NCI-H82 treated with DMSO at 0.1 percent for 48 hours (cell line): ENCODE data around the gene ABCB1.
"Not testable (repeated sequence)": the region's sequence is repeated elsewhere in the genome, so short reads cannot be mapped to it uniquely, and the experiment has no call there.

ENCODE experiments used
- DNase-seq: peaks from one replicate; lab custom pipeline; 2025; ENCODE audit not compliant: unreplicated experiment; lab: John Stamatoyannopoulos, UW

Gene ABCB1

DNA sequence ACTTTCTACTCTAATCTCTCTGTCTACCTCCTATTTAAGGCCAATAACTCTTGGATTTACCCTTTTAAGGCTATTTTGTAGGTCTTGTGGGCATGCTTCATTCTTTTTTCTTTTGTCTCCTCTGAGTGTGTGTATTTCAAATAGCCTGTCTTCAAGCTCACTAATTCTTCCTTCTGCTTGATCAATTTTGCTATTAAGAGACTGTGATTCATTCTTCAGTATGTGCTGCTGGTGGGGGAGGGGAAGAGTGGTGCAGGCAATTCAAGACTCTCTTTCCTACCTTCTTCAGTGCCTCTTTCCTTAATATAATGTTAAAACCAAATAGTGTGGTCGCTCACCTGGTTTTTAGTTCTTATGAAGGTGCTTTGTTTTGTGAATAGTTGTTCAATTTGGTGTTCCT lies 20.0 kb downstream of the ABCB1 start:
- no peak for DNase-seq

DNA sequence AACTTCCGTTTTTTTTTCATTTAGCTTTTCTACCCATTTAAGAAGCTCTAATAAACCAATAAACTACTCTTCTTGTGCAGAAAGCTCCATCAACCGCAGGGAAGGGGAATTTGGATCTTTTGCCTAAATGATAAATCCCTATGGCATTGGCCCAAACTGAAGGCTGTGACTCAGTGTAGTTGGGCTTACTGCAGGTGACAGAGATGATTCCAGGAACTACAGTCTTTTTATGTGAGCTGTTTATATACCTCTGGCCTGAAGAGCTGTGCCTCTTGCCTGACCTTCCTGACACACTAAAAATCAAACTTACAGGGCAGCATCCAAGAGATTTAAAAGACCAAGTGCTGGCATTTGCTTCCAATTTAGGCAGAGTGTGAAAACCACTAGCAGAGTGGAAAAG lies 25.2 kb downstream of the ABCB1 start:
- DNase-seq: no peak

DNA sequence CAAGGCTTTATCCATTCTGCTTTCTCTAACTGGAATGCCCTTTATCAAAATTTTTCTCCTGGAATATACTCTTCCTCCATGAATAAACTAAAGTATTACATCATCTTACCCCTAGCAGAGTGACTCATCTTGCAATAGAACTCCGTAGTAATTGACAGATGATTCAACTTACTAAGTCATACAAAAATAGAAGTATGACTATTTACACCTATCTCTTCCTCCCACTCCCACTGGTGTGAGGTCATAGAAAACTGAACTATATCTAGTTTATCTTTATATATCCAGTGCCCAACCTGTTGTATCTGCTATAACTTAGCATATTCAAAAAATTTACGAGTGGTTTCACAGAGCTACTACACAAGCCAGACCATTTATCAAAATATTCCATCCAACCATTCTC lies 26.1 kb downstream of the ABCB1 start:
- DNase-seq: no peak

DNA sequence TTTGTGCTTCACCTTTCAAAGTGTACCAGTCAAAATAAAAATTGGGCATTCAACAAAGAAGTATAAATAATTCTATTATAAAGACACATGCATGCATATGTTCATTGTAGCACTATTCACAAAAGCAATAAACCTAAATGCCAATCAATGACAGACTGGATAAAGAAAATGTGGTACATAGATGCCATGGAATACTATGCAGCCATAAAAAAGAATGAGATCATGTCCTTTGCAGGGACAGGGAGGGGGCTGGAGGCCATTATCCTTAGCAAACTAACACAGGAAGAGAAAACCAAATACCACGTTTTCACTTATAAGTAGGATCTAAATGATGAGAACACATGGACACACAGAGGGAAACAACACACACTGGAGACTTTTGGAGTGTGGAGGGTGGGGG lies 28.2 kb downstream of the ABCB1 start:
- not testable (repeated sequence) for DNase-seq

DNA sequence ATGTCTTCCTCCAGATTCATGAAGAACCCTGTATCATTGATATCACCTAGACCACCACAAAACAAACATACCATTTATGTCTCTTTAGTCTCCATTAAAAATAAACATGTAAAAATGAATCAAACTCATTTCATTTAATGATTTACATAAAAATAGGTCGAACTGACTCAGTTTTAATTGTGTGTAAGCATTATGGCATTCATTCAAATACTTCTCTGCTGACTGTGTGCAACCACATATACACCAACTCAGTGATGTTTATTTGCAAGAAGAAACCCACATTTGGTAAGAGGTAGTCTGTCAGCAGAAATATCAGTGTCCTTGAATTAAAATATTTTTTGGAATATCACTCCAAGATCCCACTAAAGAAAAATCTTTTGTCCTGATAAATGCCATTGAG lies 30.5 kb downstream of the ABCB1 start:
- no peak for DNase-seq

DNA sequence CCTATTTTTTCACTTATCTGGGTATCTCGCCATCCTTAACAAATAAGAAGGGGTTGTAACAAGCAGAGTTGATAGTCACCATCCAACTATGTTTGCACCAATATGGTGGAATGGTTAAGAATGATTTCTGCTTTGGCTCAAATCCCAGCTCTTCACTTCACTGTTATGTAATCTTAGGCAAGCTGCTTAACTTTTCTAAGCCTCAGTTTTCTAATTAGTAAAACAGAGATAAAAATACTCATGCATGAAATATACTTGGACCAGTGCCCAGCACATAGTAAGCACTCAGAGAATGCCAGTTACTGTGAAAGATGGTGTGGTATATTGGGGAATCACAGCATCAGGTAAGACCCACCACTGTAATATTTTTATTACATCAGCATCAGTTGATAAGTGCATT lies 33.6 kb downstream of the ABCB1 start:
- peak; percentile 15 for DNase-seq

DNA sequence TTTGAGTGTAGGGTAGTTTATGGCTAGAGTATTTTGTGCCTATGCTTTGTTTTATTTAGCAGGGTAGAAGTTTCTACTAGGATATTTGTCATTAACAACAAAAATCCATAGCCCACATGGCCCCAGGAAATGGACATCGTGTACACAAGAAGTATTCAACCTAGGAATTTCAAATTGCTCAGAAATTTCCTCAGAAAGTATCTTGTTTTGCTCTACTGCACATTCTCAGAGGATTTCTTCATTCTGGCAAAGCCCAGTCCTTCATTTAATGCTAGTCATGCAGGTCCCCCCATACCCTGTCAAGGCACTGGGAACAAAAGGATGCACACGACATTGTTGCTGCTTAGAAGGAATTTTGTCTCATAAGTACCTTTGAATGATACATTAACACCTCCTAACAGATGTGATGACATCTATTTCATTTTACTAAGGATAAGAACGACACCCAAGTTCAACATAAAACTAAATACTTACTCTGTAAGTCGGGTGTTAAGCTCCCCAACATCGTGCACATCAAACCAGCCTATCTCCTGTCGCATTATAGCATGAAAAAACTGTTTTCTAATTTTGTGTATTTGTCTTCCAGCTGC lies 34.3 kb downstream of the ABCB1 start:
- DNase-seq: no peak

DNA sequence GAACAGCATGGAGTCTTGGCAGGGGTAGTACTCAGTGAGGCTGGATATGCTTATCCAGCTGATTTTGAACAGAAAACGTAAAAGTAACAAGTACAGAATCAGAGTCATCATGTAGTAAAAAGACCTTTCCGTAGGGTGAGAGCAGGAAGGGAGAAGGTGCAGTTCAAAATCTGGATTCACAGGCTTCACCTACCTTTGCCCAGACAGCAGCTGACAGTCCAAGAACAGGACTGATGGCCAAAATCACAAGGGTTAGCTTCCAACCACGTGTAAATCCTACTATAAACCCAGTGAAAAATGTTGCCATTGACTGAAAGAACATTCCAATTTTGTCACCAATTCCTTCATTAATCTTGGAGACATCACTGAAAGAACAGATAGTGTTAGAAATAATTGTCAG lies 34.8 kb downstream of the ABCB1 start:
- no peak for DNase-seq

DNA sequence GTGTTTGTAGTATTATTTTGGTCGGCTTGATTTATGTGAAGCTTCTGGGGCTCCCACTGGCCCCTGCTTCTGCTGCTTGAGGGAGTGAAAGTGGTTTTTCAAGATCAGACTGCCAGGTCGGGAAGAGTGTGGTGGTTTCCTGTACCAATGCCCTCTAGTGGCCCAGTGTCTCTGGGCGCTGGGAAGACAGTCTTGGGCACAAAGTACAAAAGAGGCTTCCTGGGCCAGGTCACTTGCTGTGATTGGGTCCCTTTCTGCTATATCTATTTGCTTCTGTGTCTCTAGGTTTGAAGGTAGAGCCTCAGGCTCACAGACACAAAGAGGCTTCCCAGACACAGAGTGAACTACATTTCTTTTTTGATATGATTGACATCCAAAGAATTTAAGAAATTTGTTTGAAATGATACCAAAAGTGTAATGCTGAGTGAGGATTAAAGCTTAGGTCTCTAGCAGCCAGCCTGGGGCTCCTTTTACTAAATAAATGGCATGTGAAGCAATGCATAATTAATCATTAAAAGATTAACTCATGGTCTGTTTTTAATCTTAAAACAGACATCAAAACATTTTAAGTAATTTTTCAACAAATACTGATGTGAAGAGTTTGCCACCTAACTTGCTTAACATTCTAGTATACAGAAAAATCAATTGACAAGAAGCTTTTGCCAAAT lies 36.3 kb downstream of the ABCB1 start:
- DNase-seq: no peak

DNA sequence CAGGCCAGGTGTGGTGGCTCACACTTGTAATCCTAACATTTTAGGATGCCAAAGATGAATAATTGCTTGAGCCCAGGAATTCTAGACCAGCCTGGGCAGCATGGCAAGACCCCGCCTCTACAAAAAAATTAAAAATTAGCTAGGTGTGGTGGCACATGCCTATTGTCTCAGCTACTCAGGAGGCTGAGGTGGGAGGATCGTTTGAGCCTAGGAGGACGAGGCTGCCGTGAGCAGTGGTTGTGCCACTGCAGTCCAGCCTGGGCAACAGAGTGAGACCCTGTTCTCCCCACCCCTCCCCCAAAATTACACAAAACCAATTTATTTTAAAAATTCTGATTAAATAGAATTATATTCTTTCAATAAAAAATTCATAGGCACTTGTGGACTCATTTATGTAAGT lies 39.0 kb downstream of the ABCB1 start:
- DNase-seq: no peak

DNA sequence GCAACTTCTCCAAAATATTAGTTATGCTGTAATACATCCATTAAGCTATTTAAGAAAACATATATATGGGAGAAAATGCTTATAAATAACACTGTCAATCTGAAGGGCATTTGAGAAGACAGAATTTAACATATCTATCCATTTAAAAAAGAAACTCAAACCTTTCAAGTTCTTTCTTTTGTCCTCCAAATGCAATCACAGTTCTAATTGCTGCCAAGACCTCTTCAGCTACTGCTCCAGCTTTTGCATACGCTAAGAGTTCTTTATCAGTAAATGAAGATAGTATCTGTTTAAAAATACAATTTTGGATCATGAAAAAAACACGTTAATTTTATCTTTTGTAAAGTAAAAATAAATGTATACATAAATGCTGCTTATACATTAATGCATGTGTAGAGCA lies 39.6 kb downstream of the ABCB1 start:
- no peak for DNase-seq

DNA sequence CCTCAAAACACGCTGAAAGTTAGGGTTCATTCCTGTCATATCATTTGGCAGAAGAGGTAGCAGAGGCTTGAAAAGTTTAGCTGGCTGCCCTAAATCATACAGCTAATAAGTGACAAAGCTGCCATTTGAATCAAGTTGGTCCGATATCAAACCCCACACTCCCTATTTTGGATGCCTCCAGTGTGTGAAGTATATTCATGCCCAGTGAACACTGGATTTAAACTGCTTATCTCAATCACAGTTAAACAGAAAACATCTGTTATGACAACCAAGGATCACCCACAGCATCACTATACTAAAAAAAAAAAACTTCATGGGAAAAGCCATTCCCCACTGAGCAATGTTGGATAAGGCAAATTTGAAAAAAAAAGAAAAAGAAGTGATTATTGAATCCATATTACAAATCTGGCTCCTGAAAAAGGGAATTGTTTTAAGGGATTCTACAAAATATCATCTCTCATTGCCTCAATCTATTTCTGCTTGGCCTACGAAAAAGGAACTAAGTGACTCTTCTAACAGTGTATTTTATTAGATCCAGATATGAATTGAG lies 48.3 kb downstream of the ABCB1 start:
- no peak for DNase-seq

DNA sequence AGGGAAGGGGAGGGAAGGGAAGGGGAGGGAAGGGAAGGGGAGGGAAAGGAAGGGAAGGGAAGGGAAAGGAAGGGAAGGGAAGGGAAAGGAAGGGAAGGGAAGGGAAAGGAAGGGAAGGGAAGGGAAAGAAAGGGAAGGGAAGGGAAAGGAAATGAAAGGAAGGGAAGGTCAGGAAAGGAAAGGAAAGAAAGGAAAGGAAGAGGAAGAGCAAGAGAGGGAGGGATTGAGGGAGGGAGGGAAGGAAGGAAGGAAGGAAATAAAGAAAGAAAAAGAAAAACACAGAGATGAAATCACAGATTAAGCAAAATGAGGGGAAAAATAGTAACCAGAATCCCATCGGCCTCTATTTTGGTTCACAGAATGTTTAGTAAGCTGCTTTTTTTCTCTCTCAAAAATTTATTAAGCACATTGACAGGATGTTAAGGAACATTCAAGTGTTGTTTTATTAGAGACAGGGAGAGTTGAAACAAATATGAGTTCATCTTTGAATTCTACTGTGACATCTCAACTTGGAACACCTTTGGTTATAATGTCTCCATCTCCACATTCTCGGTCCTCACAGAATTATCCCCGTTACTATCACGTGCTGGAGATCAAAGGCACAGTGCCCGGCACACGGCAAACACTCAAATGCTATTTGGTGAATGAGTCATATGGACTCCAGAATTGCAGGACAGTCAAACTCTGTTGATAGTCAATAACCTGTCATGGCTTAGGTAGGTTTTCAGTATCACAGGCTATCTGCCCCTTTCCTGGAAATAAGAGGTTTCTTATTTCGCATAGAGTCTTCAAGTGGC lies 52.4 kb downstream of the ABCB1 start:
- DNase-seq: no peak

DNA sequence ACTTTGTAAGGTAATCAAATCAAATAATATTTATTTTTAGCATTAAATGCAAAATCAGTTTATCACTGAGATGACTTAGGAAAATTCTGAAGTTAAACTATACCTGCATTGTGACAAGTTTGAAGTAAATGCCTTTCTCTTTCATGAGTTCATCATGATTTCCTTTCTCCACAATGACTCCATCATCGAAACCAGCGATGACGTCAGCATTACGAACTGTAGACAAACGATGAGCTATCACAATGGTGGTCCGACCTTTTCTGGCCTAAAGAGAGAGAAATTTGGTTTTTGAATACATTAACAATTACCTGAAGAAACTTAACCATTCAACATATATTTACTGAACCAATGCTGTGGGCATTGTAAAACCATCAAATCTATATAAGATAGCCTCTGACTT lies 54.9 kb downstream of the ABCB1 start:
- no peak for DNase-seq

DNA sequence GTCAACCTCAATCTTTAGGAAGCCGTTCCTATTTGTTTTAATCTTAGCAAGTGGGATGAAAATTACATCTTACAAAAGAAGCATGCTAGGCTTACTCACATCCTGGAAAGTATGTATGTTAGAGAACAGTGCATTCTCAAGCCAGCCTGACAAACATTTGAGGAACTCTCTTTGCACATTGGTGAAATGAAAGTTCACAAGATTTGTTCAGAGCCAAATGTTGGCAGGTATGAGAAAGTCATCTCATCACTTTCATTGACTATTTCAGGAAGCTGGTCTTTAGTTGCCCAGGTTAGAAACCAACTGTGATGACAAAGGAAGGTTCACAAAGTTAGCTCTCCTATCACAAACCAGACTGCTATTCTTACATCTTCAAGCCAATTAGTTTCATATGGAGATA lies 57.1 kb downstream of the ABCB1 start:
- no peak for DNase-seq

DNA sequence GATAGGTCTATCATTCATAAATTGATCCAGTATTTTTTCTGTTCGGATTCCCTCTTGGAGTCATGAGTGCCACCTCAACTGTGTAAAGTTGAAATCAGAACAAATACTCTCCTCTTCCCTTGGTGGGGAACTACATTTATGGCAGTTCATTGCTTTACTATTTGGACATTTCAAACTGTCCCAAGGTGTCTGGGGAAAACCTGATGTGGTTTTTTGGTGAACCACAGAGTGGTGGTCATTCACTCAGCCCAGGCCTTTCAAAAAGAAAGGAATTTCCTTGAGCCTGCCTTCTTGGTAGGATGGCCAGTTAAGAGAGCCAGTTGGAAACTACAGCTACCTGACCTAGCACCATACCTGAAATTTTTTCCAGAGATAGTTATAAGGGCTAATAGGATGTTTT lies 59.0 kb downstream of the ABCB1 start:
- DNase-seq: no peak

DNA sequence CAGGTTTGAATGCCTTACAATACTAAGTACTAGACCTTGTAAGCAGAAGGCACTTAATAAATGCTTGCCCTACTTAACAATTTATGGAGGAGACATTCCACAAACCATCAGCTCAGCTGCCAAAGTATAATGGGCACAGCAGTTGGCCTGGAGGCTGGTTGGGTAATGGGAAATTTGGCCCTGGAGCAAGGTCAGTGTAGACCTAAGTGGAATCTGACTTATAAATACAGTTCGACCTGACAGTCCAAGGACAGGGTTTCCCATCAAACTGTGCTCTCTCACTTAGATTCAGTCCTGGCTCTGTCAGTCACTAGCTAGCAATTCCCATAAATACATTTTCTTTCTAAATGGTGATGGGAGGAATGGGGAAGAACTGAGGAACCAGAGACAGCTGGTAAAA lies 62.6 kb downstream of the ABCB1 start:
- no peak for DNase-seq

DNA sequence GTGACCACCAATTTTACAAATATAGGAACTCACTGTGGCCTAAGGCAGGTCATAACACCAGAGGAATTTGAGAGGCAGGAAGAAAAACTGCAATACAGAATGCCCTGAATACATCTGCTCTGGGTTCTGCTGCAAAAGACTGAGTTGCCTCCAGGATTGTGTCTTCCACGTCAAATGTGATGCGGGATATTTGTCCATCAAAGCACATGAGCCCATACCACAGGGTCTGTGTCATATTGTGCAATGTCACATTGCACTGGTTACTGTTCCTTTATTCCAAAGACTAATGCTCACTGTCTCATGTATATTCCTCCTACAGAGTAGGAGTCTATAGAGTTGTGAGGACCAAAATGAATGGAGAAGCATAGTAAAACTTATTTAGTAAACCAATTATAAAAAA lies 66.6 kb downstream of the ABCB1 start:
- no peak for DNase-seq

DNA sequence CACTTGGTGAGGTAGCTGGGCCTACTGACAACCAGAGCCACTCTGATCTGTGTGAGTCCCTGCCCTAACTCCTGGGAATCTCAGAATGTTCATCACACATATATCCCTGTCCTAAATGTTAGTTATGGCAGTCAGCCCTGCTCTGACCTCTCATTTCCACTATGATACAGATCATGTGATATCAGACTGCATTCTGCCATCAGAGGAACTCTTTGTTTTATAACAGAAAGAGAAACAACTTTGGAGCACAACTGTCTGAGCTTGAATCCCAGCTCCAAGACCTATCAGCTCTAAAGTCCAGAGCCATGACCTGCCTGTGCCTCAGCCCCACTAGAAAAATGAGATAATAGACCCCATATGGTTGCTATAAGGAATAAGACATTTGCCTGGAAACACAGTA lies 70.6 kb downstream of the ABCB1 start:
- no peak for DNase-seq

DNA sequence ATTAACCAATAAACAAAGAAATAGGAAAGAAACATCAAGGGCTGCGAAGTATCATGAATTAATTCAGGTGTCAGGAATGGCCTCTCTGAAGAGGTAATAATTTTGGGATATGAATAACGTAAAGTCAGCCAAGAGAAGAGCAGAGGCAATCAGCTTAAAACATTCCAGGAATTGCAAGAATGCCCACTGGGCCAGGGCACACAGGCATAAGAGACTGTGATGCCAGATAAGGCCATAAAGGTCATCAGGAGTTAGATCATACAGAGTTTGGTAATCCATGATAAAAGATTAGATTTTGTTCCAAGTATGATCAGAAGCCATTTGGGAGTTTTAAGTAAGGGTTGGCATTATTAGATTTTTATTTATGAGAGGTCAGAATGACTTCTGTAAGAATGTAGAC lies 72.0 kb downstream of the ABCB1 start:
- no peak for DNase-seq

DNA sequence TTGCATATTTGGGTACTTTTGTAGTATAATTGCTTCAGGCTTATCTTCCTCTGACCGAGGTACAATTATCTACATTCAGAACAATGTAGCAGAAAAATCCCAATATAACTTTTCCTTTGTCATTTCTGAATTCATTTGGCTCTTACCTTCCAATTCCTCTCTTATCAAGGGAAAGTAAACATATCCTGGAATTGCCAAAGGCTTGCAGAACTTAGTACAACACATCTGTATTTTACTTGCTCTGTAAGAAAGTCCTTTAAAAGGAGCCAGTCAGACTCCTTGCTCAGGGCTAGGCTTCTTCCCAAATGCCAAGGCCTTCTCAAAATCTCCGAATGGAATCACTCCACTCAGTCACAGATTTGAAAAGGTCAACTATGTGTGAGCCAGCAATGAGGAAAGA lies 81.9 kb downstream of the ABCB1 start:
- DNase-seq: no peak

DNA sequence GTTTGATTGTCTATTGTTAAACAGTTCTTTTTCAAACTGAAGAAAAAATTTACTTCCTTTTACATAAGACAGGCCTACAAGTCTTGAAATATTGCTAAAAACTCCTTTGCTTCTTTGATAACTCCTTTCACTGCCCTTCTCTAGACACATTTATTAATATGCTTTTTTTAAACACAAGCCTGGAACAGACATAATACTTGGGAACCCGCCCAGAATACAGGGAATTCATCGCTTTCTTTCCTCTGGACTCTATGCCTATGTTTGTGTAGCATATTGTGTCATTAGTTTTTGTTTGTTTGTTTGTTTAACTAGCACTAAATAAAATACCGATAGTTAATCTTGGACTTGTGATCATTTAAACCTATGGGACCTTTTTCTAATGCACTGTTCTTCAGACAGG lies 82.8 kb downstream of the ABCB1 start:
- no peak for DNase-seq
